GM21786 (cell line): ENCODE data around the gene METTL14.

Experiments
- ATAC-seq: cut with Tn5 transposase; IDR thresholded peaks from one replicate; pipeline ENCODE4 v1.9.1; 2021; ENCODE audit not compliant: unreplicated experiment

Gene METTL14

DNA sequence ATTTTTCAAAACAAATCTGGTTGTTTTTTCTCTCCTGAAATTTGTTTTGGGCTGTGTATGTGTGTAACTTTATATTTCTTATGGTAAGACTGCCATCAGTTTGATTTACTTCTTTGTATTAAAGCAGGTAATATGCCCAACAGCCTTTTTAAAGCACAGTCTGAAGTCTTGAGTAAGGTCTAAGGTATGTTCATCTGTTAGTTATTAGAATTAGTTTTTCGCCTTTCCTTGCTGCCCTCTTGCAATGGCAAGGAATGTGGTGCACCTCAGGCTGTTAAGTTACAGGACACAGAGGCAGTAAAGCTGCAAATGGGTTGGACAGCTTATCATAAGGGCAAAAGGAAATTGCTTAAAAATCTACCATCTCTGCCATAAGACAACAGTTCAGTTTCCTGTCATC lies 71.8 kb downstream of the METTL14 start:
- no peak for ATAC-seq

DNA sequence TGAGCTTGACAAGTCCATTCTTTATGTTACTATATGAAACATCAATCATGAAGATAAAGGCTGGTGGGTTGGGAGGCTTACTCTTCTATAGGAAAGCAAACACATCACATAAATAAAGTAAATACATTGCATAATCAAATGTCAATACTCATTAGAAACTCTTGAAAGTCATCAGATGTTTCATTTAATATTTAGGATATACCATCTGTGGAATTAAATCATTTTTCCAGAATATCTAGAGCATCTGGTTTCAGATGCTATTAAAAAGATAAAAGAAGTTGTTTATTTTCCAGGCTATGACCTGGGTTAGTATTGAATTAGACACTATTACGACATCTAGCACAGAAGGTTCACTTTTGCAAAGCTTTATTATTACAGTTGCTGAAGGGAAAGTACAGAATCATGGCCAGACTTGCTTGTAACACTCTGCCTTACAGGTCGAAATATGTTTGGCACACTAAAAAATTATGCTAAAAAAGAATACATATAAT lies 72.6 kb downstream of the METTL14 start:
- no peak for ATAC-seq

DNA sequence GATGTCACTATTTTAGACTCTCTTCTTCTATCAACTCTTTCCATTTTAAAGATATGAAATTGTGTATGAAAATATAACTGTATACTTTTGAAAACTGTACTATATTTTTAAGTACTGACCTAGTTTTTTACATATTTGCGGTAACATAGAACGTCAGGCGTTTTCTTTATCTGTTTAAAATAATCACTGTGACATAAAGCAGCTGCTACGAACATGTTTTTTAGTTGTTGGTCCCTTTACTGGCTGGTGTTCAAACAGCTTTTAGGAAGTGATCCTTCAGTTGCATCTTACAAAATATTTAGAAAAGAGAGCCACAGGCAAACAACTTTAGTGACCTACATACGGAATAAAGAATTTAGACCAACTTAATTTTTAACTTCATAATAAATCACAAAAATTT lies 73.1 kb downstream of the METTL14 start:
- ATAC-seq = no peak

DNA sequence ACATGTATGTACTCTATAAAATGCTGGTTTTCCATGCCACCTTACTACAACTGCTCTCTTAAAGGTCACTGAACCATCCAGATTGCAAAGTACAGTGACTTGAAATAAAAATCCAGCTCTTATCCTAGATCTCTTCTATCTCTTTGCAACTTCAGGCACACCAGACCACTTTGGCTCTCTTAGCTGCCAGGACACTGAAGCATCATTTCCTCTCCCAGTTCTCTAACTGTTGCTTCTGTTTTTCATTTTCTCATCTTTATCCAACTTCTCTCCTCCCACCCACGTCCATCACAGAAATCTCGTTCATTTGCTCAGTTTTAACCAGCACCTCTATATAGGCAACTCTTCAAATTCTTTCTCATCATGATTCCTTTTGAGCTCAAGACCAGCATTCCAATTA lies 74.3 kb downstream of the METTL14 start:
- ATAC-seq = no peak

DNA sequence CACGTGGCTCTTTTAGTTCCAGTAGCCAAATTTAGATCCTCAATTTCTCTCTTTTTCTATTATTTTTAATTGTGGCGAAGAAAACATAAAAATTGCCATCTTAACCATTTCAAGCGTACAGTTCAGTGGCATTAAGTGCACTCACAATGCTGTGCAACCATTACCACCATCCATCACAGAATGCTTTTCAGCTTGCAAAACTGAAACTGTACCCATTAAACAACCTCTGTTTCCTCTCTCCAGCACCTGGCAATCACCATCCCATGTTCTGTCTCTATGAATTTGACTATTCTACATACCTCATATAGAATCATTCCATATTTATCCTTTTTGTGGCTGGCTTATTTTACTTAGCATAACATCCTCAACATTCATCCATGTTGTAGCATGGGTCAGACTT lies 74.9 kb downstream of the METTL14 start:
- peak; percentile 21 for ATAC-seq

DNA sequence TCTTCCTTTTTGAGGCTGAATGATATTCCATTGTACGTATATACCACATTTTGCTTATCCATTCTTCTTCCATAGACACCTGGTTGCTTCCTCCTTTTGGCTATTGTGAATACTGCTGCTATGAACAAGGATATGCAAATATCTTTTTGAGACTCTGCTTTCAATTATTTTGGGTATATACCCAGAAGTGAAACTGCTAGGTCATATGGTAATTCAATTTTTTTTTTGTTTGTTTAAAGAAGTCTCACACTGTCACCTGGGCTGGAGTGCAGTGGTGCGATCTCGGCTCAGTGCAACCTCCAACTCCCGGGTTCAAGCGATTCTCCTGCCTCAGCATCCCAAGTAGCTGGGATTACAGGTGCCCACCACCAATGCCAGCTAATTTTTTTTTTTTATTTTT lies 75.3 kb downstream of the METTL14 start:
- peak; percentile 98 for ATAC-seq

DNA sequence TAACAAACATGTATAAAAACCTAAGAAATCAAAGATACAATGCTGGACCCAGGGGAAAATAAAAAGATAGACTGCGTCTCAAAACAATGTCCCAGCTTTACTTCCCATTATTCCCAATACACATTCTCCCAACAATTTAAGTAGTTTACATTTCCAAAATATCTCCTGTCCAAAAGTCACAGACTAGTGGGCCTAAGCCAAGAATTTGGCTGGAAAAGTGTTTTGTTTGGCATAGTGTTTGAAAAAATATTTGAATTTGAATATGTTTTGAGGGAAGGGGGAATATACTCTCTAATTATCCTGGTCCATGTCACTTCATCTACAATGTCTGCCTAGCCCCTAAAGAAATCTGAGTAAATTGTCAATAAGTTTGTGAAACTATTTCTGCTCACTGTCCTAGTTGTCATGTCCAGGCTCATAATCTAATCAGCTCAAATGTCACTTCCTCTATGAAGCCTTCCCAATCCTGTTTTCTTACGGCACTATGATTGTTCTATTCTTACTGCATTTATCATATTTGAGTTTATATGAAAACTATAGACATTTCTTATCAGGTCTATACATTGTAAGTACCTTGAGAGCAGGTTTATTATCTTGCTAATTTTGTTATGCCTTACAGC lies 76.3 kb downstream of the METTL14 start:
- ATAC-seq = no peak

DNA sequence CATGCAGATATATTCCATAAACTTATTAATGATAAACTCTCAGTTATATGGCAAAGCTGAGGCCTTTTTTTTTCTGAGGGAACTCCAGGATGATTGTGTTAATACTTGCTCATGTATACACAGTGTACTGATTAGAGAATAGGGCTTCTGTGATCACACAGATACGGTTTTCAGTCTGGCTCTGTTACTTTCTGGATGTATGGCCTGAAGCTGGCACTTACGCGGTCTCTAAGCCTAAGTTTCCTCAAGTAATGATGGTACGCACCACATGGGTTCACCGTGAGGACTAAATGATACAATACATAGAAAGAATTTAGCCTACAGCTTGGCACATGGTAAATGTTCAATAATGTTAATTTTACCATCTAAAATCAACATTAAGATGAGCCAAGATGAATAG lies 77.0 kb downstream of the METTL14 start:
- no peak for ATAC-seq

DNA sequence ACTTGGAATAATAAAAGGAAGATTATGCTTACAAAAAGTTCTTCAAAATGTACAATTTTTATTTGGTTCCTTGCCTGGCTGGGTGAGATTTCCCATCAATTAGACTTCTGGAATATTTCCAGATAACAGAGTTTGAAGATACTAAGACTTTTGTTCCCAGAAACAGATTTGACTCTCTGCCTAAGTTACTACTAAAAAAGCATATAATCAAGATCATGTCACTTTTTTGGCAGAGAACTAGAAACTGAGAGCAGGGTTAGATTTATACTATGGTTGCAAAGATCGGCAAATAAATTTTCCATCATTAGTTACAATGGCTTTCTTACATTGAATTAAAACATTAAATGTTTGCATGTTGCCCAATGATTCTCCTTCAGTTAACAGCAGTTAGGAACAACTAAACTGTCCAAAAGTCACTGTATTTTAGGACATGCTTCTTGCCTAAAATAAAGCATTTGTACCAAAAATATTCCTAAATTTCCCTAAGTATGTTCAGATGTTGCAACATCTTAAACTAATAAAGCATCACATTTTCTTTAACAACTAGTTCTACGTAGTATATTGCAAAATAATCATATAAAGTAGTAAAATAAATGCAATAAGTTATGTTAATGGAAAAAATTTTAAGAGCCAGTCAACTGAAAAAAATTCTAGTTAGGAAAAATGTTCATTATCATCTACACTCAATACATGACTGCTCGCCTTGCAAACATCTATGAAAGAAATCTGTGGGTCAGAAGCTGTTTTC lies 77.7 kb downstream of the METTL14 start:
- ATAC-seq = no peak
